Measurements from ENCODE around the gene CXCL14.

CXCL14 gene

DNA sequence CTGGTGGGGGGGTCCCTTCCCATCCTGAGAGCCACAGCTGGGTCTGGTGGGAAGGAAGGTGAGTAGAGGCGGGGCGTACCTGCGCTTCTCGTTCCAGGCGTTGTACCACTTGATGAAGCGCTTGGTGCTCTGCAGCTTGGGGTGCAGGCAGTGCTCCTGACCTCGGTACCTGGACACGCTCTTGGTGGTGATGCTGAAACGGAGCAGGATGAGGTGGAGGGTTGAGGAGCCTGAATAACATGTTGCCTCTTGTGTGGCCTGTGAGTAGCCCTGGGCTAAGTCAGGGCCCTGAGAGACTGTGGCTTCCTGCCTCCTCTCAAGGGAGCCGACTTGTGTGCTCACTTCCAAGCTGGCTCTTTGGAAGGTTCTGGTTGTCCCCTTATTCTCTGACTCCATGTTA is 4.3 kb downstream of the CXCL14 start:
- DNase-seq (ENCODE audit: insufficient read length, low spot score) = no peak
- no peak for TF ChIP-seq POLR2A (IDR thresholded peaks at IDR 0.05; ENCODE audit: low read depth, low read length)
- TF ChIP-seq TAF1 (IDR thresholded peaks at IDR 0.05; ENCODE audit: low read depth, low read length) = no peak
- TF ChIP-seq SPI1 (IDR thresholded peaks at IDR 0.05; ENCODE audit: low read depth, low read length) = no peak
- no peak for TF ChIP-seq POLR2AphosphoS5 (IDR thresholded peaks at IDR 0.05; ENCODE audit: low read depth, low read length)
- TF ChIP-seq PAX5 (IDR thresholded peaks at IDR 0.05; ENCODE audit: insufficient read depth, low read length, severe bottlenecking) = no peak
- no peak for TF ChIP-seq POU2F2 (IDR thresholded peaks at IDR 0.05; ENCODE audit: low read depth, low read length)
- FAIRE-seq = no peak

DNA sequence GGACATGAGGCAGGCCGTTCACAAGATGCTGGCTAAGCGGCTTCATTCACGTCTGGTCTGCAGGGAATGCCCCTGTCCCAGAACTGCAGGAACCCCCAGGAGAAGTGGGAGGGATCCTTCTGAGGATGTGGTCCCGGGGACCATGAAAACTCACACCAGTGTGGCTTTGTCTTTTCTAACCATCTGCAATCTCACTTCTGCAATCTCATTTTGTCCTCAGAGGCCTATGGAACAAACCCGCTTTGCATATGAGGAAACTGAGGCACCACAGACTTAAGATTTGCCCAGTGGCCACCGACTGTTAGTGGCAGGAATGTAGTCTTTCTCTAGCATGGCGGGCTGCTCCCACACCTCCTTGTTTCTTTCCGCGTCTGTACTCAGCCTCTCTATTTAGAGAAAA is 6.9 kb downstream of the CXCL14 start:
- TF ChIP-seq SPI1 (IDR thresholded peaks at IDR 0.05; ENCODE audit: low read depth, low read length) (0 out of 2 replicates have a peak, but pooled peaks have one; percentile 31), PAX5 (IDR thresholded peaks at IDR 0.05; ENCODE audit: insufficient read depth, low read length, severe bottlenecking) (no peak)
- DNase-seq (ENCODE audit: insufficient read length, low spot score) (no peak), FAIRE-seq (no peak)

DNA sequence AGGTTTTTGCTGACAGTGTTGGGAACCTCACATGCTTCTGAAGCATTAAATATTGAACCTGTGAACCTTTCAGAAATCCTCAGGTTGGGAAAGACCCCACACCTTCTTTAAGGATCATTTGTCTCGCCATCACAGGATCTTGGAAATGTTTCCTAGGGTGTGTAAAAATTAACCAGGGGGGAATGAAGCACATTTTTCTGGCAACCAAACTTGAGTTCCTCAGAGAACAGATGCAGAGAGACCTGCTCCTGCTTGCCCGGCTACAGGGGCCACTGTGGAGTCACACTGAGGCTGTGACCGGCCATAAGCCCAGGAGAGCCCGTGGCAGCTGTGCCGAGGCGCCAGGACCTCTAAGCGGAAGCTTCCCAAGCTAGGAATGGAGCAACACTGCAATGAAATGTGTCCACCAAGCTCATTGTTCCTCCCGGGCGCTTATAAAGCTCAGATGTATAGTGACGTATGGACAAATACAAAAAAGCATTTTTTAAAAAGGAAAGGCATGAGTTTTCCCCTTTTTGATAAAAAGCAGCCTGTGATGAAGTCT is 7.7 kb downstream of the CXCL14 start:
- no peak for DNase-seq (ENCODE audit: insufficient read length, low spot score)
- FAIRE-seq = no peak
- TF ChIP-seq POLR2A (IDR thresholded peaks at IDR 0.05; ENCODE audit: low read depth, low read length) (no peak), PAX5 (IDR thresholded peaks at IDR 0.05; ENCODE audit: insufficient read depth, low read length, severe bottlenecking) (no peak), POLR2AphosphoS5 (IDR thresholded peaks at IDR 0.05; ENCODE audit: low read depth, low read length) (no peak)

DNA sequence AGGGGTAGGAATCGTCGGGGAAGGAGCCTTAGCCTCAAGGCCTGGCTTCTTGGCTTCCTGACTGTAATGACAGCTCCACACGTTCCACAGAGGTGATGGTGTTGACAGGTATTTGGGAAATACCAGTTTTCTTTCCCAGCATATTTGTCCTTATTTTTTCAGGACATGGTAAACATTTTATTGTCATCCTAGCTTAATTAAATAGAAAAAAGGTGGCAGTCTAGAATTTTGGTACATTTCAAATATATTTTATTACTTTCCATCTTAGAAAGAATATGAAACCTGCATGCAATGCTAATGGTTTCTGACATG is 8.4 kb downstream of the CXCL14 start:
- DNase-seq (ENCODE audit: insufficient read length, low spot score) = no peak
- FAIRE-seq = no peak
- no peak for TF ChIP-seq POLR2A (IDR thresholded peaks at IDR 0.05; ENCODE audit: low read depth, low read length)

DNA sequence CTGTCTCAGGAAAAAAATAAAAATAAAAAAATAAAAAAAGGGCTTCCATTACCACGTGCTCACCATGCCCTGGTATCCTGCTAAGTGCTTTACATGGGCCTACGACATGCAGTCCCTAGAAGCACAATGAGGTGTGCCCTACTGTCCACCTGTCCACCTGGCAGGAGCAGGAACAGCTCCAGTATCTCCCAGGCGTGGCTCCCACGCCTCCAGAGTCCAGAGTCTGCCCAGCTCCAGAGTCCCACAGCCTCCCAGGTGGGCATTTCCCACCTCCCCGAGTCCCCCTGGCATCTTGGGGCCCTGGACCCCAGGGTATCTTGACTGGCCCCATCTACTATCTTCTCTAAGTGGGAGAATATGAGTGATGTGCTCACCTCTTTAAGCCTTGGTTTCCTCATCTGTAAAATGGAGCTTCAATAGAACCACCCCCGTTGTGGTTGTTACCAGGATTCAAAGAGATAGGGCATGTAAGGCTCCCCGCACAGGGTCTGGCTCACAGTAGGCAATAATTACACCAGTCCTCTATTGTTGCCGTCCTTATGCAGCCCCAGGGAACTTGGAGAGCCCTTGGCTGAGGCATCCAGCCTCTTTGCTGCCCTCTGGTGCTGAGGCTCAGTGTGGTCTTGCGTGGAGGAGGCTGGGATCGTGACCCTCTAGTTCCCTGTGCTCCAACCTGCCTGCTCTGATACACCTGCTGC is 8.9 kb downstream of the CXCL14 start:
- DNase-seq (ENCODE audit: insufficient read length, low spot score) = no peak
- TF ChIP-seq PAX5 (IDR thresholded peaks at IDR 0.05; ENCODE audit: insufficient read depth, low read length, severe bottlenecking) (no peak), POU2F2 (IDR thresholded peaks at IDR 0.05; ENCODE audit: low read depth, low read length) (no peak), POLR2AphosphoS5 (IDR thresholded peaks at IDR 0.05; ENCODE audit: low read depth, low read length) (no peak), SPI1 (IDR thresholded peaks at IDR 0.05; ENCODE audit: low read depth, low read length) (no peak), POLR2A (IDR thresholded peaks at IDR 0.05; ENCODE audit: low read depth, low read length) (no peak), TAF1 (IDR thresholded peaks at IDR 0.05; ENCODE audit: low read depth, low read length) (no peak)
- no peak for FAIRE-seq

DNA sequence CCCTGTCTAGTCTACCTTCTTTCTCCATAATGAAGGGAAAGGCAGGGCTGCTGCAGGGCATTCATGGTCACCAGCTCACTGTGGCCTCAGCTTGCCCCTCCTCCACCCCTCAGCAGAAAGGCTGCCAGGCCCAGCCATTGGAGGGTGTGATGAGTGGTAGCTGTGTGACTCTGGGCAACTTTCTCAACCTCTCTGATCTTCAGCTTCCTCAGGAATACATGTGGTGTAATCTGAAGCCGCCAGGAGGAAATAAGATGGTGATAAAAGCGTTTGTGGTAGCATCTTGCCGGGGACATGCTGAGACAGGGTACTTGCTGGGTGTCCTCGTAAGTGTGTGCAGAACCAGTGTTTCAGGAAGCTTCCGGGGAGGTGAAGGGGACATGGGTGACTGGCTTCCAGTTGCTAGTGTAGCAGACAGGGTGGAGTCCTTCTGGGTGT is 9.8 kb downstream of the CXCL14 start:
- FAIRE-seq (no peak), DNase-seq (ENCODE audit: insufficient read length, low spot score) (no peak)
- no peak for TF ChIP-seq POU2F2 (IDR thresholded peaks at IDR 0.05; ENCODE audit: low read depth, low read length)
- no peak for TF ChIP-seq TAF1 (IDR thresholded peaks at IDR 0.05; ENCODE audit: low read depth, low read length)
- no peak for TF ChIP-seq POLR2AphosphoS5 (IDR thresholded peaks at IDR 0.05; ENCODE audit: low read depth, low read length)
- no peak for TF ChIP-seq SPI1 (IDR thresholded peaks at IDR 0.05; ENCODE audit: low read depth, low read length)
- TF ChIP-seq POLR2A (IDR thresholded peaks at IDR 0.05; ENCODE audit: low read depth, low read length) = no peak
- TF ChIP-seq PAX5 (IDR thresholded peaks at IDR 0.05; ENCODE audit: insufficient read depth, low read length, severe bottlenecking) = no peak

DNA sequence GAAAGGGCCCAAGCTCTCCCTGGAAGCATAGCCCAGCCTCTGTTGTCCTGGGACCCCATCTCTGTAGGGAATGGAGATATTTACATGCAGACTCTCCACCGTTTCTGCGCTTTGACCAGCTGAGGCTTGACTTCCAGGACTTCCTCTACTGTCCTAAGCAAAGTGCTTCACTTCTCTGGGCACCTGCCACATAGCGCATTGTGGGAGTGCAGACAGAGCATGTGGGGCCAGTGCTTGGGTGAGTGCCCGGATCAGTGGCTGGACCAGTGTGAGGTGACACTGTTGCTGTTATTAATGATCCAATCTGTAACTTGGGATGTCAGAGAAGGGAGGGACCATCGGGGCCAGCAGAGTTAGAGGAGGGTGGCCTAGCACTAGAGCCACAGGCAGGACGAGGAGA is 10.5 kb downstream of the CXCL14 start:
- FAIRE-seq (no peak), DNase-seq (ENCODE audit: insufficient read length, low spot score) (no peak)
- TF ChIP-seq TAF1 (IDR thresholded peaks at IDR 0.05; ENCODE audit: low read depth, low read length) (no peak), SPI1 (IDR thresholded peaks at IDR 0.05; ENCODE audit: low read depth, low read length) (no peak), POU2F2 (IDR thresholded peaks at IDR 0.05; ENCODE audit: low read depth, low read length) (no peak), PAX5 (IDR thresholded peaks at IDR 0.05; ENCODE audit: insufficient read depth, low read length, severe bottlenecking) (no peak), POLR2A (IDR thresholded peaks at IDR 0.05; ENCODE audit: low read depth, low read length) (no peak), POLR2AphosphoS5 (IDR thresholded peaks at IDR 0.05; ENCODE audit: low read depth, low read length) (no peak)

DNA sequence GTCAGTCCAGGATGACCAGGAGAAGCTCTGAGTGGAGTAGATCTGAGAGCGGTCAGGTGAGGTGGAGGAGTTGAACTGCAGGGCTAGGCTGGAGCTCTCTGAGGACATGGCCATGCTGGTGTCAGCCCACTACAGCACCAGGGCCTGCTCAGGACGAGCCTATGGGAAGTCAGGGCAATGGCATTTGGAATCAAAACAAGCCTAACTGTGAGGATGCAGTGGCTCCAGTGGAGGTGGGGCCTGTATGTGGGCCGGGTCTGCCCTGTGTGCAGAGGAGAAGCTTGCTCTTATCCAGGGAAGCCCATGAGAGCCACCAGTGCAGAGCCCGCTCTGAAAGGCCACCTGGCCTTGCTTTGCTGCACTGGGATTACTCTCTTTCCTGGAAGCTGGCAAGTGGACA is 11.1 kb downstream of the CXCL14 start:
- DNase-seq (ENCODE audit: insufficient read length, low spot score) (no peak), FAIRE-seq (no peak)
- TF ChIP-seq POU2F2 (IDR thresholded peaks at IDR 0.05; ENCODE audit: low read depth, low read length) (no peak), SPI1 (IDR thresholded peaks at IDR 0.05; ENCODE audit: low read depth, low read length) (no peak)

DNA sequence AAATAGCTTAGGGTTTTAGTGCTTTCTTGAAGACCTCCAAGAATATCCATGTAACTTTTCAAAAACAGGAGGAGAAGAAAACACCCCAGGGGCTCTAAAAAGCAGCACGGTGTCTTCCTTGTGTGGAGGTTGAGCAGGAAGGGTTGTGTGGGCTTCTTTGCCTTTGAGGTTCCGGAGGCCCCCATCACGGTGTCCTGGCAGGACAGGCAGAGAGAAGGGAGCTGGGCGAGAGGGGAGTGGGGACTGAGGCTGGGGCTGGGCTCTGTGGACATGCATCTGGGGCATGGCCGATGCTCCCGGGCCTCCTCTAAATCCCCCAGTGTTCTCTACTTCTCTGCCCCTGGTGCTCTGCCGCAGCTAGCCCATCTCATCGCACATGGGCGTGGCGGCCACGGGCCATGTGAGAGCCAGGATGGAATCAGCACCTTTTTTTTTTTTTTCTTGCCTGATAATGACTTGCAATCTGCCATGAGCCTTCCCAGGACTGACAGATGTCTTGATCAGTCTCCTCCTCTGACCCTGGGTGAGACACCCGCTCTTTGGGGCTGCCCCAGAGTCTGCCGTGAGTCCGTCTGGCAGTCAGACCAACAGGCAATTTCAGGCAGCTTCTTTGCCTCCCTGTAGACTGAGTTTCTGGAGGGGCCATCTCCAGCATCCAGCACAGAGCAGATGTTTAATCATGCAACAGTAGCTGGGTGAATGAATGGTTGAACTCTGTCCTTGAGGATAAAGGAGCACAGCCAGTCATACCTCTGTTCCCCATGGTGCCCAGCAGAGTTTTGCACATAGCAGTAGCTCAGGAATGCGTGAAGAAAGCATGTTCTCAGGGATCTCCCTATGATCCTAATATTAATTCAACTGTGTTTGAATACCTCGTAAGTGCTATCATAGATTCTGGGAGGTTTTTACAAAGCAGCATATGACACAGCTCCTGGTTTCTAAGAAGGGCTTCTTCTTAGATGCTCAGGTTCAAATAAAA is 12.1 kb downstream of the CXCL14 start:
- no peak for TF ChIP-seq SPI1 (IDR thresholded peaks at IDR 0.05; ENCODE audit: low read depth, low read length)
- no peak for TF ChIP-seq POLR2A (IDR thresholded peaks at IDR 0.05; ENCODE audit: low read depth, low read length)
- no peak for TF ChIP-seq POU2F2 (IDR thresholded peaks at IDR 0.05; ENCODE audit: low read depth, low read length)
- TF ChIP-seq PAX5 (IDR thresholded peaks at IDR 0.05; ENCODE audit: insufficient read depth, low read length, severe bottlenecking) = no peak
- TF ChIP-seq POLR2AphosphoS5 (IDR thresholded peaks at IDR 0.05; ENCODE audit: low read depth, low read length) = no peak
- TF ChIP-seq TAF1 (IDR thresholded peaks at IDR 0.05; ENCODE audit: low read depth, low read length) = no peak
- DNase-seq (ENCODE audit: insufficient read length, low spot score) (no peak), FAIRE-seq (no peak)

Data from GM12891 (cell line).